OCI-LY7 (cell line): Measurements from ENCODE around the gene RBM23. TPM values are rescaled to one million over a fixed set of nuclear protein-coding genes. Genes with fewer than 3 reads are reported as not detected.

Experiments used
- BruUV-seq: library from RNA; stranded (reverse); fragments of 400-500 nt; replicated peaks from 2 replicates; lab custom pipeline; 2021; lab: Mats Ljungman, UMichigan
- CTCF ChIA-PET: fragments of 300-600 bp; sonication (Branson Sonifier 250); formaldehyde crosslinking; loops from one replicate; lab custom pipeline; 2022; ENCODE audit warnings: antibody characterized with exemption; ENCODE audit not compliant: unreplicated experiment; lab: Charles Lee
- POLR2A ChIA-PET: fragments of 300-600 bp; sonication (Branson Sonifier 250); formaldehyde crosslinking; loops from one replicate; lab custom pipeline; 2022; ENCODE audit warnings: antibody characterized with exemption; lab: Charles Lee
- DNase-seq: peaks from one replicate; pipeline ENCODE4 v3.0.0-alpha.2; 2015; ENCODE audit warnings: low spot score
- H2AFZ ChIP-seq: fragments of 200-600 bp; sonication (generic), shearing (Covaris generic); 2 replicates; pipeline ENCODE4 v1.6.1; 2014; ENCODE audit warnings: mild to moderate bottlenecking, antibody characterized with exemption, low read length, moderate library complexity
- H3K27ac ChIP-seq: fragments of 200-600 bp; sonication (generic); 2 replicates; pipeline ENCODE4 v1.5.1; 2014; ENCODE audit warnings: mixed run types, low read depth, mild to moderate bottlenecking, moderate library complexity, low read length, inconsistent platforms; ENCODE audit not compliant: poor library complexity, severe bottlenecking
- H3K36me3 ChIP-seq: fragments of 200-600 bp; sonication (generic); 2 replicates; pipeline ENCODE4 v1.6.1; 2014; ENCODE audit warnings: mild to moderate bottlenecking, antibody characterized with exemption, low read length, moderate library complexity, mixed read lengths; ENCODE audit not compliant: insufficient read depth
- H3K4me1 ChIP-seq: fragments of 200-600 bp; sonication (generic); 2 replicates; pipeline ENCODE4 v1.5.1; 2014; ENCODE audit warnings: mild to moderate bottlenecking, low read length; ENCODE audit not compliant: insufficient read depth, poor library complexity, severe bottlenecking
- H3K4me2 ChIP-seq: fragments of 200-600 bp; sonication (generic); 2 replicates; pipeline ENCODE4 v1.6.1; 2014; ENCODE audit warnings: mild to moderate bottlenecking, low read length
- H3K4me3 ChIP-seq: fragments of 200-600 bp; sonication (generic); 2 replicates; pipeline ENCODE4 v1.5.1; 2014; ENCODE audit warnings: mild to moderate bottlenecking, low read depth, low read length; ENCODE audit not compliant: poor library complexity, severe bottlenecking
- H3K79me2 ChIP-seq: fragments of 200-600 bp; sonication (generic); 2 replicates; pipeline ENCODE4 v1.6.1; 2016; ENCODE audit warnings: low read depth, mild to moderate bottlenecking, low read length, moderate library complexity, mixed read lengths; ENCODE audit not compliant: insufficient read depth
- H3K9me2 ChIP-seq: fragments of 200-600 bp; sonication (generic); 2 replicates; pipeline ENCODE4 v1.6.1; 2016; ENCODE audit warnings: mild to moderate bottlenecking, low read length, mixed read lengths; ENCODE audit not compliant: insufficient read depth
- H3K9me3 ChIP-seq: fragments of 200-600 bp; sonication (generic); 2 replicates; pipeline ENCODE4 v1.6.1; 2014; ENCODE audit warnings: mild to moderate bottlenecking, mixed run types, low read length, mixed read lengths
- H4K20me1 ChIP-seq: fragments of 200-600 bp; sonication (generic); 2 replicates; pipeline ENCODE4 v1.6.1; 2014; ENCODE audit warnings: mild to moderate bottlenecking, antibody characterized with exemption, low read length, moderate library complexity, mixed read lengths; ENCODE audit not compliant: insufficient read depth
- EZH2phosphoT487 ChIP-seq: fragments of 200-600 bp; sonication (generic); IDR thresholded peaks from 2 replicates; pipeline ENCODE4 v1.6.1; 2018; ENCODE audit warnings: low read depth, borderline replicate concordance, mild to moderate bottlenecking, mixed run types, antibody characterized with exemption, low read length, moderate library complexity, mixed read lengths
- intact Hi-C: fragments of 100-400 bp; cut with micrococcal nuclease; formaldehyde crosslinking; loops from one replicate; pipeline ENCODE4 v1.10.0; 2022; ENCODE audit not compliant: unreplicated experiment
- total RNA-seq, 2 experiments: library from RNA; depleted of rRNA in 1 of 2; stranded (reverse); fragments of >200 nt in 1 of 2; shearing (Covaris generic) in 1 of 2; gene quantifications; 2 replicates each; pipeline ENCODE4 v1.2.3, GENCODE V29; 2014 to 2022
- TF ChIP-seq, protein P1 (sequence below): fragments of 200-600 bp; sonication (generic); conservative IDR thresholded peaks from 2 replicates; pipeline ENCODE4 v1.5.1; 2014; ENCODE audit warnings: mild to moderate bottlenecking, antibody characterized with exemption, low read length, moderate library complexity, mixed read lengths

RBM23 gene
- total RNA-seq, 2 experiments from 2014 or later = 81.0 to 90.1 TPM

DNA sequence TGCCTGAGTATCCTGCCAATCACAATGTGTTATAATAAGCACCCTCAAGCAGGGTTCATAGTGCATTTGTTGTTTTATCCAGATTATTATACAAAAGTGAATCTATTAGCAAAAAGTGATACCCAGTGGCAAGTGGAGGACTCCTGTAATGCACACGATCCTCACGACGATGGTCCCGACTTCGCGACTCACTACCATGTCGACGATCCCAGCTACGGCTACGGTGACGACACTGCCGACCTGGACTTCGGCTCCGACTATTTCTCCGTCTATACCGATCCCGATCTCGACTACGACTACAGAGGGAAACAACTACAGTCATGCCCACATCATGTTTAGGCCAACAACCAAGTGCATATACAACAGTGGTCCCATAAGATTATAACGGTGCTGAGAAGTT, 12.9 kb downstream of the RBM23 start:
- TF ChIP-seq EZH2phosphoT487 = no peak
- TF ChIP-seq, protein P1, sequence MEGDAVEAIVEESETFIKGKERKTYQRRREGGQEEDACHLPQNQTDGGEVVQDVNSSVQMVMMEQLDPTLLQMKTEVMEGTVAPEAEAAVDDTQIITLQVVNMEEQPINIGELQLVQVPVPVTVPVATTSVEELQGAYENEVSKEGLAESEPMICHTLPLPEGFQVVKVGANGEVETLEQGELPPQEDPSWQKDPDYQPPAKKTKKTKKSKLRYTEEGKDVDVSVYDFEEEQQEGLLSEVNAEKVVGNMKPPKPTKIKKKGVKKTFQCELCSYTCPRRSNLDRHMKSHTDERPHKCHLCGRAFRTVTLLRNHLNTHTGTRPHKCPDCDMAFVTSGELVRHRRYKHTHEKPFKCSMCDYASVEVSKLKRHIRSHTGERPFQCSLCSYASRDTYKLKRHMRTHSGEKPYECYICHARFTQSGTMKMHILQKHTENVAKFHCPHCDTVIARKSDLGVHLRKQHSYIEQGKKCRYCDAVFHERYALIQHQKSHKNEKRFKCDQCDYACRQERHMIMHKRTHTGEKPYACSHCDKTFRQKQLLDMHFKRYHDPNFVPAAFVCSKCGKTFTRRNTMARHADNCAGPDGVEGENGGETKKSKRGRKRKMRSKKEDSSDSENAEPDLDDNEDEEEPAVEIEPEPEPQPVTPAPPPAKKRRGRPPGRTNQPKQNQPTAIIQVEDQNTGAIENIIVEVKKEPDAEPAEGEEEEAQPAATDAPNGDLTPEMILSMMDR = no peak
- Histone ChIP-seq H3K4me2 (no peak overlapping the region), H3K9me2 (no peaks in the 10 kb centered on the region), H3K4me1 (no peaks in the 10 kb centered on the region), H3K4me3 (no peak overlapping the region), H4K20me1 (no peaks in the 10 kb centered on the region), H3K9me3 (no peaks in the 10 kb centered on the region), H3K36me3 (peaks cover 98% of the 10 kb centered on the region), H3K27ac (no peak overlapping the region), H2AFZ (no peak overlapping the region), H3K79me2 (peaks cover 10% of the 10 kb centered on the region; the same call in 1 of the 2 replicates)
- intact Hi-C loops = no loop called here
- no peak for DNase-seq
- ChIA-PET POLR2A (interaction anchor here (0.7 kb wide), 1 partner anchor 10 kb away, joined by 3 read pairs; no protein-coding TSS in a partner anchor), CTCF (no interaction called here)
- no TSS peak for BruUV-seq

DNA sequence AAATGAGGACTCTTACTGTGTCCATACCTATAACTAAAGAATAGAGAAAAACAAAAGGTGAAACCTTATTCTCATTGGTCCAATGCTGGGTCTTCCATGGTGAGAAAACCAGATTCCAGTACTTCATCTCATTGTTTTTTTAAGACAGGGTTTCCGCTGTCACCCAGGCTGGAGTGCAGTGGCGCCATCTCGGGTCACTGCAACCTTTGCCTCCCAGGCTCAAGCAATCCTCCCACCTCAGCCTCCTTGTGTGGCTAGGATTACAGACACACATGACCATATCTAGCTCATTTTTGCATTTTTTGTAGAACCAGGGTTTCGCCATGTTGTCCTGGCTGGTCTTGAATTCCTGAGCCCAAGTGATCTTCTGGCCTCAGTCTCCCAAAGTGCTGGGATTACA, 13.3 kb downstream of the RBM23 start:
- Histone ChIP-seq H2AFZ (no peak overlapping the region), H3K9me2 (no peaks in the 10 kb centered on the region), H3K27ac (no peak overlapping the region), H3K4me1 (no peaks in the 10 kb centered on the region), H3K79me2 (peaks cover 6% of the 10 kb centered on the region; the same call in 1 of the 2 replicates), H3K36me3 (peaks cover 98% of the 10 kb centered on the region), H4K20me1 (no peaks in the 10 kb centered on the region), H3K4me3 (no peak overlapping the region), H3K4me2 (no peak overlapping the region), H3K9me3 (no peaks in the 10 kb centered on the region)
- no TSS peak for BruUV-seq
- CTCF ChIA-PET = no interaction called here
- intact Hi-C loops = no loop called here
- no peak for DNase-seq
- TF ChIP-seq, protein P1 = no peak
- TF ChIP-seq EZH2phosphoT487 = no peak
- POLR2A ChIA-PET = interaction anchor here (0.7 kb wide), 1 partner anchor 10 kb away, joined by 3 read pairs; no protein-coding TSS in a partner anchor

DNA sequence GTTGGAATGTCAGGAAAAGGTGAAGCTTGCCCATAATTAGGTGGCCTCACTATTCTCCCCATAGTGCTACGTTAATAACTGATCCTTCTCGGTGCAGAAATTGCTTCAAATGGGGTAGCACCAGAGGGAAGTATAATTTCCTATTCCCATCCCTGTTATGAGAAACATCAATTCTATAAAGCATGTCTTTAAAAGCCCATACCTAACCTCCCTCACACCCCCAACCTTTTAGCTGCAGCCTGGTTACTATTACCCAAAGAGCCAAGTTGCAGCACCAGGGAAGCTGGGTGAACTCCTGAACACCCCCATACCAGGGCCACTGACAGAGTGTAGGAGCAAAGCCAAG, 15.2 kb downstream of the RBM23 start:
- POLR2A ChIA-PET = interaction anchor here (0.5 kb wide), 1 partner anchor 121 kb away, joined by 4 read pairs; no protein-coding TSS in a partner anchor

More for the DNA sequence above, 15.2 kb downstream of the RBM23 start:
- no peaks in the 10 kb centered on the region for H3K9me3 ChIP-seq
- intact Hi-C loops = no loop called here
- H3K4me3 ChIP-seq = no peak overlapping the region
- TF ChIP-seq, protein P1 = no peak
- no peak for TF ChIP-seq EZH2phosphoT487
- no peaks in the 10 kb centered on the region for H3K9me2 ChIP-seq
- no TSS peak for BruUV-seq
- no peak overlapping the region for H2AFZ ChIP-seq
- peaks cover 92% of the 10 kb centered on the region for H3K36me3 ChIP-seq
- H4K20me1 ChIP-seq = no peaks in the 10 kb centered on the region
- CTCF ChIA-PET = no interaction called here
- no peak overlapping the region for H3K27ac ChIP-seq
- no peak for DNase-seq
- peaks cover 7% of the 10 kb centered on the region for H3K4me1 ChIP-seq
- no peak overlapping the region for H3K4me2 ChIP-seq
- H3K79me2 ChIP-seq = no peaks in the 10 kb centered on the region
